Peyer's patch (tissue), 4 donors: ENCODE measurements around the gene TCIRG1.

Experiments used
- POLR2A ChIP-seq, 2 donors: fragments of 450-650 bp; IDR thresholded peaks; one replicate each; pipeline ENCODE4 v1.5.1; 2017; ENCODE audit warnings: antibody characterized with exemption in 2 of 2, mild to moderate bottlenecking in 2 of 2, moderate library complexity in 2 of 2
- TF ChIP-seq, protein P1 (sequence below), 6 experiments: fragments of 450-650 bp in 4 of 6; fragments of 200-600 bp in 2 of 6; sonication (generic) in 1 of 6; IDR thresholded peaks; one replicate each; pipeline ENCODE4 v1.5.1; 2017 to 2019; ENCODE audit warnings: antibody characterized with exemption in 6 of 6, mild to moderate bottlenecking in 3 of 6, moderate library complexity in 1 of 6

DNA sequence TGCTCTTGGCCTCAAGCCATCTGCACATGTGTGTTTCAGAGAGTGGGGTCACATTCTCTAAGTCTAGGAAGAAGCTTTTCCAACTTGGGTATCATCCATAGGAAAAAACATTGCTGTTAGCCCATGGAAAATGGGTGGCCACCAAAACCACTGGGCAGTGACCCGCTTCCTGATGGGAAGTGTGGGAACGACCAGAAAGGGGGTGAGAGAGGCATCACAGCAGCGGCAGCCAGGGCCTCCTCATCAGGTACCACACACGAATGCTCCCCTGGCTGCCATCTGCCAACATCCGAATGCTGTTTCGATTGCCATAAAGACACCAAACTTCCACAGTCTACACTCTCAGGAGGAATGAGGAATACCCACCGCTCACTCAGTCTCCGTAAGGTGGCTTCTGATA is 42.0 kb downstream of the TCIRG1 start:
- TF ChIP-seq POLR2A (IDR thresholded peaks at IDR 0.05): no peak
- TF ChIP-seq, protein P1, sequence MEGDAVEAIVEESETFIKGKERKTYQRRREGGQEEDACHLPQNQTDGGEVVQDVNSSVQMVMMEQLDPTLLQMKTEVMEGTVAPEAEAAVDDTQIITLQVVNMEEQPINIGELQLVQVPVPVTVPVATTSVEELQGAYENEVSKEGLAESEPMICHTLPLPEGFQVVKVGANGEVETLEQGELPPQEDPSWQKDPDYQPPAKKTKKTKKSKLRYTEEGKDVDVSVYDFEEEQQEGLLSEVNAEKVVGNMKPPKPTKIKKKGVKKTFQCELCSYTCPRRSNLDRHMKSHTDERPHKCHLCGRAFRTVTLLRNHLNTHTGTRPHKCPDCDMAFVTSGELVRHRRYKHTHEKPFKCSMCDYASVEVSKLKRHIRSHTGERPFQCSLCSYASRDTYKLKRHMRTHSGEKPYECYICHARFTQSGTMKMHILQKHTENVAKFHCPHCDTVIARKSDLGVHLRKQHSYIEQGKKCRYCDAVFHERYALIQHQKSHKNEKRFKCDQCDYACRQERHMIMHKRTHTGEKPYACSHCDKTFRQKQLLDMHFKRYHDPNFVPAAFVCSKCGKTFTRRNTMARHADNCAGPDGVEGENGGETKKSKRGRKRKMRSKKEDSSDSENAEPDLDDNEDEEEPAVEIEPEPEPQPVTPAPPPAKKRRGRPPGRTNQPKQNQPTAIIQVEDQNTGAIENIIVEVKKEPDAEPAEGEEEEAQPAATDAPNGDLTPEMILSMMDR (IDR thresholded peaks at IDR 0.05): no peak
